GDM1 (cell line): ENCODE data around the gene RNF227.

Source experiments
- DNase-seq: peaks from one replicate; lab custom pipeline; 2025; lab: John Stamatoyannopoulos, UW

The RNF227 gene

GRCh38 chr17:7889166-7889955, 26.7 kb downstream of the RNF227 start:
- peak; percentile 20 for DNase-seq

GRCh38 chr17:7888184-7888920, 27.7 kb downstream of the RNF227 start, which contains the start of gene CHD3:
Gene CHD3 (plus strand): TSS chr17:7888789. CDS start chr17:7889001, 212 bp downstream.
- DNase-seq = no peak

GRCh38 chr17:7887482-7888183, 28.5 kb downstream of the RNF227 start:
- peak; percentile 87 for DNase-seq

GRCh38 chr17:7887038-7887481, 29.0 kb downstream of the RNF227 start:
- no peak for DNase-seq

GRCh38 chr17:7886227-7887037, 29.7 kb downstream of the RNF227 start:
- no peak for DNase-seq

- no peak for DNase-seq
These were observed 30.5 kb downstream of the RNF227 start for GRCh38 chr17:7885367-7886226.

- DNase-seq = peak; percentile 47
These were observed 31.3 kb downstream of the RNF227 start for GRCh38 chr17:7884581-7885366.

GRCh38 chr17:7883781-7884386, 32.2 kb downstream of the RNF227 start:
- no peak for DNase-seq

GRCh38 chr17:7882629-7883028, 33.5 kb downstream of the RNF227 start:
- DNase-seq = no peak

GRCh38 chr17:7882068-7882467, 34.0 kb downstream of the RNF227 start:
- DNase-seq = peak; percentile 41

- no peak for DNase-seq
These were observed 34.6 kb downstream of the RNF227 start for GRCh38 chr17:7881276-7882054.

GRCh38 chr17:7880076-7880868, 35.8 kb downstream of the RNF227 start:
- DNase-seq = no peak

GRCh38 chr17:7878234-7878633, 37.9 kb downstream of the RNF227 start:
- no peak for DNase-seq

- DNase-seq = no peak
These were observed 40.2 kb downstream of the RNF227 start for GRCh38 chr17:7875804-7876370.

GRCh38 chr17:7873051-7873450, 43.0 kb downstream of the RNF227 start:
- no peak for DNase-seq

- peak; percentile 66 for DNase-seq
These were observed 48.2 kb downstream of the RNF227 start for GRCh38 chr17:7867881-7868329.

GRCh38 chr17:7864995-7865650, 51.0 kb downstream of the RNF227 start:
- DNase-seq = no peak
